Measurements from ENCODE around the gene UBASH3A.

DNA sequence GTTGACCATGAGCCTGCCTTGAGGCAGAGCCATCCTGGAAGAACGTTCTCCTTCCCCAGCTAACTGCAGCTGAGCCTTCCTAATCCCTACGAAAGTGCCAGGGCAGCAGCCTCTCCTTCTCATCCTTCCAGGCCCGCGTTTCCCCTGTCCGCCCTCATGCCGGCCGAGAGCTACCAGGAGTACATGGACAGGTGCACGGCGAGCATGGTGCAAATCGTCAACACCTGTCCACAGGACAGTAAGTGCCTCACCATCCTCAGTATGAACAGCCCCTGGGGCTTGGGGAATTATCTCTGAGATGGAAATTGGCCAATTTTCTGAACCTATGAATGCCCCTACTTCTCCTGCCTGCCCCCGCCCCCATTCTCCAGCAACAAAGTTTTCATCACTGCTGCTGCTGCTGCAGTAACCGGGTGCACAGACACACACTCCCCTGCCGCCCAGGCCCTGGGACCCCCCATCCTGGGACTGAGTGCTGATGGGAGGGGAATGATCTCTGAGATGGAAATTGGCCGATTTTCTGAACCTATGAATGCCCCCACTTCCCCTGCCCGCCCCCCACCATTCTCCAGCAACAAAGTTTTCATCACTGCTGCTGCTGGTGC lies 39.6 kb downstream of the UBASH3A start:
- no peak for TF ChIP-seq EZH2 (IDR thresholded peaks at IDR 0.05; ENCODE audit: borderline replicate concordance, insufficient read depth, low read depth, low read length, poor library complexity, severe bottlenecking)
- TF ChIP-seq, protein P1, sequence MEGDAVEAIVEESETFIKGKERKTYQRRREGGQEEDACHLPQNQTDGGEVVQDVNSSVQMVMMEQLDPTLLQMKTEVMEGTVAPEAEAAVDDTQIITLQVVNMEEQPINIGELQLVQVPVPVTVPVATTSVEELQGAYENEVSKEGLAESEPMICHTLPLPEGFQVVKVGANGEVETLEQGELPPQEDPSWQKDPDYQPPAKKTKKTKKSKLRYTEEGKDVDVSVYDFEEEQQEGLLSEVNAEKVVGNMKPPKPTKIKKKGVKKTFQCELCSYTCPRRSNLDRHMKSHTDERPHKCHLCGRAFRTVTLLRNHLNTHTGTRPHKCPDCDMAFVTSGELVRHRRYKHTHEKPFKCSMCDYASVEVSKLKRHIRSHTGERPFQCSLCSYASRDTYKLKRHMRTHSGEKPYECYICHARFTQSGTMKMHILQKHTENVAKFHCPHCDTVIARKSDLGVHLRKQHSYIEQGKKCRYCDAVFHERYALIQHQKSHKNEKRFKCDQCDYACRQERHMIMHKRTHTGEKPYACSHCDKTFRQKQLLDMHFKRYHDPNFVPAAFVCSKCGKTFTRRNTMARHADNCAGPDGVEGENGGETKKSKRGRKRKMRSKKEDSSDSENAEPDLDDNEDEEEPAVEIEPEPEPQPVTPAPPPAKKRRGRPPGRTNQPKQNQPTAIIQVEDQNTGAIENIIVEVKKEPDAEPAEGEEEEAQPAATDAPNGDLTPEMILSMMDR (IDR thresholded peaks at IDR 0.05) = no peak

All from B cell (primary cell).